ENCODE measurements around the gene GFRA1.

GRCh38 chr10:116105264-116105663 is 167.7 kb downstream of the GFRA1 start:
- no peak for TF ChIP-seq RFX5 (IDR thresholded peaks at IDR 0.05; ENCODE audit: low read length)
- TF ChIP-seq GABPA (IDR thresholded peaks at IDR 0.05; ENCODE audit: low read depth), result no peak
- TF ChIP-seq CTCF (IDR thresholded peaks at IDR 0.05), result no peak
- TF ChIP-seq YY1 (IDR thresholded peaks at IDR 0.05; ENCODE audit: low read depth), result no peak
- no peak for TF ChIP-seq USF2 (IDR thresholded peaks at IDR 0.05; ENCODE audit: borderline replicate concordance, low read depth, low read length)
- TF ChIP-seq TCF12 (IDR thresholded peaks at IDR 0.05), result no peak
- TF ChIP-seq ZBTB33 (IDR thresholded peaks at IDR 0.05; ENCODE audit: borderline replicate concordance, low read depth), result no peak

Measured in SK-N-SH (cell line).